K562 (cell line): ENCODE data around the gene FOXM1. TPM values are rescaled to one million over a fixed set of nuclear protein-coding genes. Genes with fewer than 3 reads are reported as not detected.

ENCODE experiments used
- ATAC-seq: fragments of 200-7000 bp; cut with Tn5 transposase; 3 replicates; pipeline ENCODE4 v1.9.1; 2020; ENCODE audit warnings: moderate library complexity
- BruUV-seq: library from RNA; stranded (reverse); fragments of 400-500 nt; replicated peaks from 2 replicates; lab custom pipeline; 2021; lab: Mats Ljungman, UMichigan
- CTCF ChIA-PET: fragments of 300-600 bp; formaldehyde crosslinking; extraction: SDS; loops from one replicate; lab custom pipeline; 2021; ENCODE audit warnings: low intra/inter-chr PET ratio; lab: Yijun Ruan, JAX
- POLR2A ChIA-PET: fragments of 300-600, 350-650 bp; sonication (Branson Sonifier 250); formaldehyde crosslinking; extraction: SDS; loops from one replicate; lab custom pipeline; 2021; ENCODE audit warnings: antibody characterized with exemption, inconsistent platforms; lab: Yijun Ruan, JAX
- DNase-seq, 4 experiments: peaks; one replicate each; pipeline versions ENCODE4 v3.0.0 to v3.0.0-alpha.2; 2011 to 2018; ENCODE audit warnings: low spot score in 3 of 4, mixed read lengths in 3 of 4; ENCODE audit errors: extremely low read depth in 1 of 4
- FAIRE-seq: peaks from 2 replicates; lab custom pipeline; 2011; peaks lifted over from hg19 to GRCh38; lab: Jason Lieb, UNC
- H2AFZ ChIP-seq: 2 replicates; pipeline ENCODE4 v1.6.0; 2011; ENCODE audit warnings: low read depth, low read length, control low read depth, inconsistent platforms
- H3K27ac ChIP-seq: fragments of 200-600 bp; 3 replicates; pipeline ENCODE4 v1.8.0; 2011; ENCODE audit warnings: low read depth, mild to moderate bottlenecking, control low read depth, inconsistent platforms, low read length, moderate library complexity, mixed read lengths; ENCODE audit errors: extremely low read depth
- H3K27me3 ChIP-seq, 2 experiments: fragments of 300-600 bp in 1 of 2; 2 replicates in 1 of 2; 3 replicates in 1 of 2; pipeline versions ENCODE4 v1.6.0 to v1.8.0; 2011; ENCODE audit warnings: inconsistent platforms in 2 of 2, low read length in 2 of 2, mild to moderate bottlenecking in 1 of 2, mixed read lengths in 1 of 2, moderate library complexity in 1 of 2; ENCODE audit not compliant: control insufficient read depth in 2 of 2, insufficient read depth in 2 of 2
- H3K36me3 ChIP-seq: fragments of 300-600 bp; 3 replicates; pipeline ENCODE4 v1.8.0; 2011; ENCODE audit warnings: mild to moderate bottlenecking, low read length, inconsistent platforms; ENCODE audit not compliant: control insufficient read depth, insufficient read depth
- H3K4me1 ChIP-seq, 2 experiments: fragments of 200-600 bp in 1 of 2; replicated peaks in 1 of 2; 2 replicates in 1 of 2; 3 replicates in 1 of 2; pipeline versions ENCODE4 v1.5.1 to v1.8.0; 2011; ENCODE audit warnings: inconsistent platforms in 2 of 2, low read length in 2 of 2, mild to moderate bottlenecking in 1 of 2, mixed read lengths in 1 of 2, moderate library complexity in 1 of 2; ENCODE audit not compliant: control insufficient read depth in 2 of 2, insufficient read depth in 2 of 2
- H3K4me2 ChIP-seq: 2 replicates; pipeline ENCODE4 v1.6.1; 2011; ENCODE audit warnings: low read length, control low read depth, inconsistent platforms, mixed read lengths; ENCODE audit not compliant: insufficient read depth
- H3K4me3 ChIP-seq: fragments of 200-600 bp; sonication (generic), shearing (Covaris generic); 2 replicates; pipeline ENCODE4 v1.5.1; 2016; ENCODE audit warnings: control low read depth, inconsistent platforms
- H3K79me2 ChIP-seq: fragments of 200-600 bp; 3 replicates; pipeline ENCODE4 v1.8.0; 2011; ENCODE audit warnings: low read length, inconsistent platforms; ENCODE audit not compliant: control insufficient read depth, insufficient read depth
- H3K9ac ChIP-seq, 2 experiments: 2 replicates each; pipeline versions ENCODE4 v1.6.0 to v1.6.1; 2011; ENCODE audit warnings: low read depth in 2 of 2, low read length in 2 of 2, control low read depth in 1 of 2, inconsistent platforms in 1 of 2, mild to moderate bottlenecking in 1 of 2, mixed read lengths in 1 of 2; ENCODE audit not compliant: insufficient read depth in 1 of 2
- H3K9me1 ChIP-seq: one replicate; pipeline ENCODE4 v1.6.0; 2011; ENCODE audit warnings: inconsistent platforms, mild to moderate bottlenecking, low read length, moderate library complexity; ENCODE audit not compliant: control insufficient read depth, insufficient read depth
- H3K9me3 ChIP-seq: replicated peaks from 2 replicates; pipeline ENCODE4 v1.5.1; 2011; ENCODE audit warnings: low read depth, low read length, inconsistent platforms; ENCODE audit not compliant: control insufficient read depth, insufficient read depth
- H4K20me1 ChIP-seq: replicated peaks from 2 replicates; pipeline ENCODE4 v1.6.1; 2011; ENCODE audit warnings: low read length, inconsistent platforms, mixed read lengths; ENCODE audit not compliant: control insufficient read depth, insufficient read depth
- BACH1 ChIP-seq: fragments of 200-800 bp; sonication (Bioruptor generic); IDR thresholded peaks from 2 replicates; pipeline ENCODE4 v1.6.1; 2016; ENCODE audit warnings: missing genetic modification characterization, missing compliant biosample characterization
- MCM3 ChIP-seq: fragments of 450-650 bp; IDR thresholded peaks from 2 replicates; pipeline ENCODE4 v1.6.1; 2016
- MYNN ChIP-seq, 2 experiments: sonication (generic); formaldehyde crosslinking in 1 of 2; IDR thresholded peaks; 2 replicates each; pipeline versions ENCODE4 v1.5.0 to v1.6.1; 2016 to 2020; ENCODE audit warnings: antibody characterized with exemption in 1 of 2, missing genetic modification reagents in 1 of 2
- OTX1 ChIP-seq: fragments of 450-650 bp; formaldehyde crosslinking; IDR thresholded peaks from 2 replicates; pipeline ENCODE4 v1.4.0; 2022; ENCODE audit warnings: mild to moderate bottlenecking
- whole genome bisulfite sequencing: fragments of 100-300 bp; shearing (Covaris generic); methylation state at CpG from one replicate; pipeline ENCODE4 v1.1.6; 2016; ENCODE audit warnings: low coverage, mixed read lengths; ENCODE audit not compliant: insufficient coverage; ENCODE audit errors: missing lambda C conversion rate; 5-methylcytosine and 5-hydroxymethylcytosine counted together
- in situ Hi-C: fragments of 300-500 bp; cut with MboI; formaldehyde crosslinking; loops from 4 replicates; pipeline ENCODE4 v1.15.0; 2018; ENCODE audit warnings: inconsistent platforms, mixed read lengths
- intact Hi-C: fragments of 100-400 bp; cut with micrococcal nuclease; formaldehyde crosslinking; loops from 2 replicates; pipeline ENCODE4 v1.14.2; 2022
- polyA plus RNA-seq, 8 experiments: library from polyadenylated mRNA; depleted of rRNA in 4 of 8; stranded (reverse) in 5 of 8; unstranded in 3 of 8; fragments of >200 nt; fragmentation: Nextera tagmentation in 2 of 8; fragmentation: Illumina TruSeq in 1 of 8; extraction: Ambion mirVana in 2 of 8; extraction: Trizol in 1 of 8; gene quantifications; 2 replicates each; pipeline versions ENCODE4 v1.2.1 to v1.2.3, GENCODE V29; 2011 to 2014; ENCODE audit warnings: inconsistent platforms in 1 of 8, missing spikeins in 1 of 8
- total RNA-seq, 7 experiments: library from RNA; depleted of rRNA in 6 of 7; stranded (reverse); fragments of >200 nt in 6 of 7; fragmentation: Illumina TruSeq in 2 of 7; extraction: Trizol in 2 of 7; gene quantifications; 2 replicates each; pipeline versions ENCODE4 v1.2.1 to v1.2.3, GENCODE V29; 2011 to 2021; ENCODE audit warnings: low replicate concordance in 1 of 7
- TF ChIP-seq, protein P1 (sequence below), 2 experiments: IDR thresholded peaks in 1 of 2; conservative IDR thresholded peaks in 1 of 2; 2 replicates each; pipeline ENCODE4 v1.6.1; 2016; ENCODE audit warnings: low read depth in 2 of 2, mild to moderate bottlenecking in 1 of 2, missing compliant biosample characterization in 1 of 2, missing genetic modification characterization in 1 of 2, moderate library complexity in 1 of 2
- TF ChIP-seq, protein P2 (sequence below): fragments of 450-650 bp; IDR thresholded peaks from 2 replicates; pipeline ENCODE4 v1.6.1; 2016

FOXM1 gene
- total and polyA plus RNA-seq, 9 of the 15 experiments (the other 6 are each of a cell fraction or from before 2014, with no cell fraction given) = 8.9 to 46.9 (median 17.2) TPM

DNA sequence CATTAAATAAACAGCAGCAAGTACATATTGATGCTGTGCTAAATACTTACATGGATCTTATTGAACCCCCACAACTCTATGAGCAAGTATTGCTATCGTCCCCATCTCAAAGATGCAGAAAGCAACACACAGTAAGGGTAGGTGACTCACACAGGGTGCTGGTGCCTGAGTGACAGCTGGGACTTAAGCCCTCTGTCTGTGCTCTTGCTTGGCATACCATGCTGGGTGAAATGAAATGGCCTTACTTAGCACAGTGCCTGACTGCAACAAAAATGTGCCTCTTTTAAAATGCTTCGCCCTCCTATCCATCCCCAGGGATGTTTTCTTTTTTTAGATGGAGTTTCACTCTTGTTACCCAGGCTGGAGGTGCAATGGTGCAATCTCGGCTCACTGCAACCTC, 20.9 kb downstream of the FOXM1 start:
- DNase-seq (no peak), FAIRE-seq (no peak), ATAC-seq (no peak)
- CTCF ChIA-PET = no interaction called here
- no peaks in the 10 kb centered on the region for H3K9me3 ChIP-seq
- BruUV-seq = no TSS peak
- no peak overlapping the region for H3K9ac ChIP-seq
- no peaks in the 10 kb centered on the region for H4K20me1 ChIP-seq
- 51% methylated on average over 2 of the region's 3 CpGs for WGBS
- in situ Hi-C loops = no loop called here
- peaks cover 27% of the 10 kb centered on the region; the same call in 1 of the 3 replicates for H3K36me3 ChIP-seq
- H3K4me2 ChIP-seq = no peak overlapping the region
- H3K27me3 ChIP-seq = no peaks in the 10 kb centered on the region
- no peaks in the 10 kb centered on the region for H3K79me2 ChIP-seq
- H2AFZ ChIP-seq = no peak overlapping the region
- no peak overlapping the region for H3K4me3 ChIP-seq
- POLR2A ChIA-PET = interaction anchor here (0.5 kb wide), 1 partner anchor 349 kb away, joined by 3 read pairs; no protein-coding TSS in a partner anchor
- peaks cover 0 to 4% of the 10 kb centered on the region in 2 experiments; a peak in 1 of 5 replicates for H3K4me1 ChIP-seq
- TF ChIP-seq, protein P1, sequence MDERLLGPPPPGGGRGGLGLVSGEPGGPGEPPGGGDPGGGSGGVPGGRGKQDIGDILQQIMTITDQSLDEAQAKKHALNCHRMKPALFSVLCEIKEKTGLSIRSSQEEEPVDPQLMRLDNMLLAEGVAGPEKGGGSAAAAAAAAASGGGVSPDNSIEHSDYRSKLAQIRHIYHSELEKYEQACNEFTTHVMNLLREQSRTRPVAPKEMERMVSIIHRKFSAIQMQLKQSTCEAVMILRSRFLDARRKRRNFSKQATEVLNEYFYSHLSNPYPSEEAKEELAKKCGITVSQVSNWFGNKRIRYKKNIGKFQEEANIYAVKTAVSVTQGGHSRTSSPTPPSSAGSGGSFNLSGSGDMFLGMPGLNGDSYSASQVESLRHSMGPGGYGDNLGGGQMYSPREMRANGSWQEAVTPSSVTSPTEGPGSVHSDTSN (CRISPR knock-in tag; IDR thresholded peaks at IDR 0.05; ENCODE audit: low read depth) = peak; percentile 27; the same call in 1 of the 2 replicates
- TF ChIP-seq, protein P1 (tag; conservative IDR thresholded peaks at IDR 0.05; ENCODE audit: low read depth) = no peak
- TF ChIP-seq OTX1 (CRISPR knock-in tag) (no peak), MYNN (IDR thresholded peaks at IDR 0.05) (no peak), MYNN (CRISPR knock-in tag; IDR thresholded peaks at IDR 0.05) (no peak), BACH1 (no peak), MCM3 (no peak)
- TF ChIP-seq, protein P2, sequence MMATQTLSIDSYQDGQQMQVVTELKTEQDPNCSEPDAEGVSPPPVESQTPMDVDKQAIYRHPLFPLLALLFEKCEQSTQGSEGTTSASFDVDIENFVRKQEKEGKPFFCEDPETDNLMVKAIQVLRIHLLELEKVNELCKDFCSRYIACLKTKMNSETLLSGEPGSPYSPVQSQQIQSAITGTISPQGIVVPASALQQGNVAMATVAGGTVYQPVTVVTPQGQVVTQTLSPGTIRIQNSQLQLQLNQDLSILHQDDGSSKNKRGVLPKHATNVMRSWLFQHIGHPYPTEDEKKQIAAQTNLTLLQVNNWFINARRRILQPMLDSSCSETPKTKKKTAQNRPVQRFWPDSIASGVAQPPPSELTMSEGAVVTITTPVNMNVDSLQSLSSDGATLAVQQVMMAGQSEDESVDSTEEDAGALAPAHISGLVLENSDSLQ = peak; percentile 73
- H3K9me1 ChIP-seq = no peaks in the 10 kb centered on the region
- no peak overlapping the region for H3K27ac ChIP-seq
- intact Hi-C loops = no loop called here
